Left lung (tissue), 10 donors: ENCODE data around the gene FAM3D. TPM values are rescaled to one million over a fixed set of nuclear protein-coding genes. Genes with fewer than 3 reads are reported as not detected.

Experiments used
- ATAC-seq: fragments of 200-7000 bp; cut with Tn5 transposase; one replicate; pipeline ENCODE4 v1.9.1; 2020; ENCODE audit warnings: moderate library complexity
- DNase-seq, 4 donors: peaks; one replicate each; pipeline ENCODE4 v3.0.0-alpha.2; 2013 to 2020
- H3K27ac ChIP-seq, 2 donors: fragments of 200-600 bp; sonication (generic) in 1 of 2; one replicate each; pipeline versions ENCODE4 v1.5.0 to v1.8.0; 2020 to 2021
- H3K27me3 ChIP-seq, 2 donors: fragments of 200-600 bp; sonication (generic) in 1 of 2; one replicate each; pipeline versions ENCODE4 v1.5.0 to v1.8.0; 2020 to 2021
- H3K36me3 ChIP-seq, 2 donors: fragments of 200-600 bp; sonication (generic) in 1 of 2; one replicate each; pipeline versions ENCODE4 v1.5.0 to v1.8.0; 2020 to 2021
- H3K4me1 ChIP-seq, 2 donors: fragments of 200-600 bp; one replicate each; pipeline ENCODE4 v1.8.0; 2021
- H3K4me3 ChIP-seq, 2 donors: fragments of 200-600 bp; sonication (generic) in 1 of 2; one replicate each; pipeline versions ENCODE4 v1.5.0 to v1.8.0; 2020 to 2021; ENCODE audit warnings: mild to moderate bottlenecking in 1 of 2
- H3K9me3 ChIP-seq, 2 donors: fragments of 200-600 bp; sonication (generic) in 1 of 2; one replicate each; pipeline versions ENCODE4 v1.5.0 to v1.8.0; 2020 to 2021
- CTCF ChIP-seq, 2 donors: fragments of 200-600 bp; sonication (generic) in 1 of 2; IDR thresholded peaks; one replicate each; pipeline versions ENCODE4 v1.5.0 to v1.8.0; 2021; ENCODE audit warnings: antibody characterized with exemption in 2 of 2
- intact Hi-C, 2 donors: fragments of 100-400 bp; cut with DNase I; formaldehyde crosslinking; loops; one replicate each; pipeline versions ENCODE4 v1.11.2 to v1.14.2; 2022
- polyA plus RNA-seq, 6 donors: library from polyadenylated mRNA; unstranded; fragments of 120-200 nt; gene quantifications; one replicate each; pipeline ENCODE4 v1.2.1, GENCODE V29; 2013; ENCODE audit not compliant: insufficient read length in 6 of 6
- total RNA-seq, 2 donors: library from RNA; stranded (reverse); fragmentation: NEBNext Ultra II Directional; extraction: Animal tissue kit (Norgen Biotek cat#: 25700); gene quantifications; one replicate each; pipeline ENCODE4 v1.2.1, GENCODE V29; 2021
- donor health status: DM: no; HTN: yes; CAD: no.
- donor health status: DM: no; HTN: no; CAD: no.

Gene FAM3D
- total and polyA plus RNA-seq, 8 donors: 1.5 to 4.4 (median 3.5) TPM

DNA sequence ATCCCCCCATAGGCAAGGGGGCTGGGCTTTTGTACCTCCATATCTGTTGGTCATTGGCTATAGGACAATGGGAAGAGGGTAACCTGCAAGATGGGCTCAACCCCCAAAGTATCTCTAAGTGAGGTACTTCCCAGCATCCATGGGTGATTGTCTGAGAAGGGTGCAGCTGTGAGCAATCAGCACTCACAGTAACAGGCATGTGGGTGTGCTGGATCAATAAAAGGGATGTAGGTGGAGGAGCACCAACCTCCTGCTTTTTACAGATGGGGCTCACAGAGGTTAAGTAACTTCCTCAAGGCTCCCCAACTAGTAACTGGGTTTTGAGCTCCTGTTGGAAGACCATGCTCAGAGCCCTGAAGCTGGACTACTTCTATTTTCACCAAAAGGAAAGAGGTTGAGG, 63.0 kb downstream of the FAM3D start:
- Histone ChIP-seq H3K4me1 (no peaks in the 10 kb centered on the region), H3K9me3 (peaks cover 0 to 2% of the 10 kb centered on the region in 2 donors), H3K4me3 (no peak overlapping the region), H3K36me3 (no peaks in the 10 kb centered on the region), H3K27me3 (peaks cover 0 to 13% of the 10 kb centered on the region in 2 donors), H3K27ac (no peak overlapping the region)
- intact Hi-C loops: no loop called here
- ATAC-seq: no peak
- DNase-seq: no peak
- no peak for TF ChIP-seq CTCF (IDR thresholded peaks at IDR 0.05)

DNA sequence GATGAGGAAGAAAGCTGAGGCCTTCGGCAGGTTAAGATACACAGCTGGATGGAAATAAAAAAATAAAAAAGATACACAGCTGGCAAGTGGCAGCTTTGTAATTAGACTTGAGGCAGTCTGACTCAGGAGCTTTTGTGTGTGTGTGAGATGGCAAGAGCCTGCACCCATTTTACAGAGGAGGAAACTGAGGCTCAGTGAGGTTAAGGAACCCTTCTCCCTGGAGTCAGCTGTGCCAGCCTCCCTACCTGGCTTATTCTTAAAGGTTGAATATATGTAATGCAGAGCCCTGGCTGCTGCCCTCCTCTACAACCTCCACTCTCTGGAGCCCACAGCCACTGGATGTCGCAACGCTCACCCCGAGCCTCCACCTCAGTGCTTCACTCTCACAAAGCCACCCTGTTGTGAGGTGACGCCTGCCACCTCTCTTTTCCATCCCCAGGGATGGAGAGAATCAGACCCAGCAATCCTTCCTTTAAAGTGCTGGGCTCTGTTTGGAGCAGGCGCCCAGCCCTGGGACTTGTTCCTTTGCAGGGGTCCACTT, 68.7 kb downstream of the FAM3D start:
- H3K4me1 ChIP-seq: no peaks in the 10 kb centered on the region
- H3K27me3 ChIP-seq: peaks cover 0 to 9% of the 10 kb centered on the region in 2 donors
- H3K4me3 ChIP-seq: no peak overlapping the region

GRCh38 chr3:58596834-58597518, 69.6 kb downstream of the FAM3D start:
- intact Hi-C loops: no loop called here
- Histone ChIP-seq H3K4me3 (no peak overlapping the region), H3K27ac (no peak overlapping the region), H3K4me1 (no peaks in the 10 kb centered on the region), H3K36me3 (no peaks in the 10 kb centered on the region), H3K9me3 (no peaks in the 10 kb centered on the region), H3K27me3 (peaks cover 0 to 8% of the 10 kb centered on the region in 2 donors)
- DNase-seq (no peak), ATAC-seq (no peak)
- TF ChIP-seq CTCF (IDR thresholded peaks at IDR 0.05): no peak

More for the DNA sequence above, 68.7 kb downstream of the FAM3D start:
- ATAC-seq (no peak), DNase-seq (no peak)
- Histone ChIP-seq H3K36me3 (no peaks in the 10 kb centered on the region), H3K27ac (no peak overlapping the region), H3K9me3 (no peaks in the 10 kb centered on the region)
- TF ChIP-seq CTCF (IDR thresholded peaks at IDR 0.05): no peak
- intact Hi-C loops: no loop called here

- Histone ChIP-seq H3K36me3 (no peaks in the 10 kb centered on the region), H3K27me3 (no peaks in the 10 kb centered on the region), H3K9me3 (no peaks in the 10 kb centered on the region), H3K27ac (no peak overlapping the region), H3K4me1 (no peaks in the 10 kb centered on the region), H3K4me3 (no peak overlapping the region)
- ATAC-seq (no peak), DNase-seq (no peak)
- TF ChIP-seq CTCF (IDR thresholded peaks at IDR 0.05): no peak
- intact Hi-C loops: no loop called here
Observed at GRCh38 chr3:58594117-58594516, 72.5 kb downstream of the FAM3D start.

DNA sequence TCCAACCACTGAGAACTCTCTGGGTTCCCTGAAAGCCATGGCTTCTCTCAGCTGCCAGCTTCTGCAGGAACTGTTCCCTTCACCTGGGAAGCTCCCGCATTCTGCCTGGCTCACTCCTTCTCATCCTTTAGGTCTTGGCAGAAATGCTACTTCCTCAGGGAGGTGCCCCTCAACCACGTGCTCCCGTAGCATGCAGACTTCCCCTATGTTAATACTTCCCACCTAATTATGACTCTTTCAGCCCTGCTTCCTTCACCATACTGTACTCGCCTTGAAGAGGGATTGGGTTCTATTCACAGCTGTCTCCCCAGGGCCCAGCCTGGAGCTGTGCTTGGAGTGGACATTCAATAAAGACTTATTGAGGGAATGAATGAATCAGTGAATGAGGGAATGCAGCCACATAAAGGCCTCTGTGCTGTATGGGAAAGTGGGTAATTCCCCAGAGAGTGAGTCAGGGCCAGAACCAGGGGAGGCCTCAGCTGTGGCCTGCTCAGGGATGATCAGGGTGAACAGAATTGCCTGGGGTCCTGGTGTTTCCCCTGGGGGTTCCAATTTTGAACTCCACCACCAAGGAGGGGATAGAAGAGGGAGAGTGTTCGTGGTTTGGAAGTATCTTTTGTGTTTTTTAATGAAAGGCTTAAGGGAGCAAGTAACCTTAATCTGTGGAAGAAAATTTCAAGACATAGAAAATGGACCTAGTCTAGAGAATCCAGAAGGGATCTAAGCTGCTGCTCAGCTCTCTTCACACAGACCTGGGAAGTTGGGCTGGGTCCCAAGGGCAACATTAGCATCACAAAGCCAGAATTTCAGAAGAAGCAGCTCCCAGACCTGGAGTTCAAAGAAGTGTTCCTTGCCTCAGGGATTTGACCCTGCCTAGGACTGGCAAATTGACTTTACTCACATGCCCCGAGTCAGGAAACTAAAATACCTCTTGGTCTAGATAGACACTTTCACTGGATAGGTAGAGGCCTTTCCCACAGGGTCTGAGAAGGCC, 74.8 kb downstream of the FAM3D start:
- peaks cover 4 to 17% of the 10 kb centered on the region in 2 donors for H3K27me3 ChIP-seq
- H3K4me3 ChIP-seq: no peak overlapping the region
- TF ChIP-seq CTCF (IDR thresholded peaks at IDR 0.05): no peak
- ATAC-seq (no peak), DNase-seq (no peak)
- intact Hi-C loops: no loop called here
- no peaks in the 10 kb centered on the region for H3K36me3 ChIP-seq
- H3K27ac ChIP-seq: no peak overlapping the region
- H3K9me3 ChIP-seq: no peaks in the 10 kb centered on the region
- H3K4me1 ChIP-seq: no peaks in the 10 kb centered on the region
